ENCODE measurements around the gene SPATA32.
A peak's percentile ranks its signal among the peaks of the same experiment; 100 is the strongest.

SPATA32 gene

GRCh38 chr17:45293413-45294211 lies 31.7 kb upstream of the SPATA32 start:
- peak; percentile 92 for DNase-seq (ENCODE audit: low spot score)

- DNase-seq (ENCODE audit: low spot score): no peak
Observed at GRCh38 chr17:45292696-45293412, 31.0 kb upstream of the SPATA32 start.

GRCh38 chr17:45291171-45291805 lies 29.4 kb upstream of the SPATA32 start:
- DNase-seq (ENCODE audit: low spot score): no peak

- DNase-seq (ENCODE audit: low spot score): no peak
Observed at GRCh38 chr17:45290269-45290765, 28.4 kb upstream of the SPATA32 start.

- DNase-seq (ENCODE audit: low spot score): no peak
Observed at GRCh38 chr17:45289301-45290268, 27.7 kb upstream of the SPATA32 start.

- DNase-seq (ENCODE audit: low spot score): no peak
Observed at GRCh38 chr17:45288825-45289224, 26.9 kb upstream of the SPATA32 start.

GRCh38 chr17:45287526-45288500 lies 25.9 kb upstream of the SPATA32 start:
- no peak for DNase-seq (ENCODE audit: low spot score)

GRCh38 chr17:45286286-45286685 lies 24.4 kb upstream of the SPATA32 start:
- no peak for DNase-seq (ENCODE audit: low spot score)

GRCh38 chr17:45284176-45285140 lies 22.6 kb upstream of the SPATA32 start:
- no peak for DNase-seq (ENCODE audit: low spot score)

GRCh38 chr17:45283711-45284110 lies 21.8 kb upstream of the SPATA32 start:
- DNase-seq (ENCODE audit: low spot score): no peak

GRCh38 chr17:45282683-45283644 lies 21.1 kb upstream of the SPATA32 start:
- no peak for DNase-seq (ENCODE audit: low spot score)

- no peak for DNase-seq (ENCODE audit: low spot score)
Observed at GRCh38 chr17:45279898-45280297, 18.0 kb upstream of the SPATA32 start.

GRCh38 chr17:45277992-45278391 lies 16.1 kb upstream of the SPATA32 start:
- no peak for DNase-seq (ENCODE audit: low spot score)

- peak; percentile 87 for DNase-seq (ENCODE audit: low spot score)
Observed at GRCh38 chr17:45277216-45277849, 15.4 kb upstream of the SPATA32 start.

- DNase-seq (ENCODE audit: low spot score): no peak
Observed at GRCh38 chr17:45276031-45276430, 14.1 kb upstream of the SPATA32 start.

- no peak for DNase-seq (ENCODE audit: low spot score)
Observed at GRCh38 chr17:45274033-45274432, 12.1 kb upstream of the SPATA32 start.

GRCh38 chr17:45273551-45273957 lies 11.7 kb upstream of the SPATA32 start:
- DNase-seq (ENCODE audit: low spot score): no peak

Data from COLO829 (cell line).